Testis (tissue), 2 donors: ENCODE measurements around the gene CD300E.

Experiments used
- POLR2A ChIP-seq: fragments of 450-650 bp; IDR thresholded peaks from one replicate; pipeline ENCODE4 v1.6.1; 2017; ENCODE audit warnings: antibody characterized with exemption, mild to moderate bottlenecking, moderate library complexity
- TF ChIP-seq, protein P1 (sequence below), 3 experiments: fragments of 450-650 bp in 2 of 3; fragments of 200-600 bp in 1 of 3; sonication (generic) in 1 of 3; IDR thresholded peaks; one replicate each; pipeline ENCODE4 v1.5.1; 2016 to 2019; ENCODE audit warnings: antibody characterized with exemption in 3 of 3, mild to moderate bottlenecking in 2 of 3, moderate library complexity in 1 of 3

DNA sequence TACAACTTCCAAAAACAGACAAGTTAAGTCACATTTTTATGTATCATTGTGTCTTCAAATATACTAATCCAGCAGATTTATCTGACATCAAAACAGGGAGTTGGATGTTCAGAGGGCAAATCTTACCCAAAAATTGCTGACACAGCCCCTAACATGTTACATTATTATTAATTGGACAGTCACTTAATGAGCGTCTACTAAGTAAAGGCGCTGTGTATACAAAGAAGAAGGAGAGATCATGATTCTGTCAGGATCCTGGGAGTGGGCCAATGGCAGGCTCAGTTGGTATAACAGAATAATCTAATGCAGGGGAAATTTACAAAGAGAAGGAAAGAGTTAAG, 18.4 kb upstream of the CD300E start:
- TF ChIP-seq, protein P1, sequence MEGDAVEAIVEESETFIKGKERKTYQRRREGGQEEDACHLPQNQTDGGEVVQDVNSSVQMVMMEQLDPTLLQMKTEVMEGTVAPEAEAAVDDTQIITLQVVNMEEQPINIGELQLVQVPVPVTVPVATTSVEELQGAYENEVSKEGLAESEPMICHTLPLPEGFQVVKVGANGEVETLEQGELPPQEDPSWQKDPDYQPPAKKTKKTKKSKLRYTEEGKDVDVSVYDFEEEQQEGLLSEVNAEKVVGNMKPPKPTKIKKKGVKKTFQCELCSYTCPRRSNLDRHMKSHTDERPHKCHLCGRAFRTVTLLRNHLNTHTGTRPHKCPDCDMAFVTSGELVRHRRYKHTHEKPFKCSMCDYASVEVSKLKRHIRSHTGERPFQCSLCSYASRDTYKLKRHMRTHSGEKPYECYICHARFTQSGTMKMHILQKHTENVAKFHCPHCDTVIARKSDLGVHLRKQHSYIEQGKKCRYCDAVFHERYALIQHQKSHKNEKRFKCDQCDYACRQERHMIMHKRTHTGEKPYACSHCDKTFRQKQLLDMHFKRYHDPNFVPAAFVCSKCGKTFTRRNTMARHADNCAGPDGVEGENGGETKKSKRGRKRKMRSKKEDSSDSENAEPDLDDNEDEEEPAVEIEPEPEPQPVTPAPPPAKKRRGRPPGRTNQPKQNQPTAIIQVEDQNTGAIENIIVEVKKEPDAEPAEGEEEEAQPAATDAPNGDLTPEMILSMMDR (IDR thresholded peaks at IDR 0.05), result no peak
- no peak for TF ChIP-seq POLR2A
